HuH-7.5 (cell line): ENCODE data around the gene STRIP1.
"Not testable (repeated sequence)": the region's sequence is repeated elsewhere in the genome, so short reads cannot be mapped to it uniquely, and the experiment has no call there.

Source experiments
- DNase-seq: peaks from one replicate; pipeline ENCODE4 v3.0.0; 2011; ENCODE audit warnings: low spot score

STRIP1 gene

DNA sequence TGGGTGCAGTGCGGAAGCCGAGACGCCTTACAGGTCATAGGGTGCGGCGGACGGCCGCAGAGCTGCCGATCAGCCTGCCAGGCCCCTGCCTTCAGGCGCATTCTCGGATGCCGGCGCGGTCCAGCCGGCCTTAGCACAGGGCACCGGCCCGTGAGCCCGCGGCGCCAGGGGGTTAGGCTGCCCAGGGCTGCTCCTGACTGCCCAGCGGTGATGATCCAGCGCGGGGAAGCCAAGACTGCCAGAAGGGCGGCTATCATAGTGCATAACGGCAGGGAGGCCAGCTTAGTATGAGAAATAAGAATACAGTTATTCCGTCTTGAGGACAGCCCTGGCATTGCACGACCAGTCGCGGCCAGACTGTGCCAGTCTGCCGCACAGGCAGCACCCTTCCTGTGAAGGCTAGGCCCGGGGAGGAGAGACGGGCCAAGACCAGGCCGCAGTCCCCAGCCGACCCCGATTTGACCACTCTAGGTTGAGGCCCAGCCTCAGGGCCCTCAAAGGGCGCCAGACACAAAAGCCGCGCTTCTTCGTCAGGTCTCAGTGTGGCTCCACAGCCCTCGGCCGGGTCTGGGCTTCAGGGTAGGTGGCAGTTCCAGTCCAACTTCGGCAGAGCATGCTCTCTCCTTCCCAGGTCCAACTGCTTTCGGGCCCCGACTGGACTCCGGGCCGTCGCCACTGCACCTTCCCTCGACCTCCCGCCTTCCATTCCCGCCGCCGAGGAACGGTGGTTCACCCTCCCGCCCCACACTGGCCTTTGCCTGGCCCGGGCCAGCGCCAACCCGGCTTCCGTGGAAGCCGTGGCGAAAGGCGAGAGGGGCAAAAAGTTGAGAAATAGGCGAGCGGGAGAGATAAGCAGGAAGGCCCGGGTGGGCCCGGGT lies 35.2 kb downstream of the STRIP1 start:
- no peak for DNase-seq

GRCh38 chr1:110070282-110070669 lies 35.9 kb downstream of the STRIP1 start:
- DNase-seq = no peak

GRCh38 chr1:110070671-110071242 lies 36.3 kb downstream of the STRIP1 start, which contains the start of gene ALX3:
Gene ALX3 (minus strand): TSS chr1:110070672. CDS start chr1:110070612, 60 bp downstream.
- DNase-seq = no peak

DNA sequence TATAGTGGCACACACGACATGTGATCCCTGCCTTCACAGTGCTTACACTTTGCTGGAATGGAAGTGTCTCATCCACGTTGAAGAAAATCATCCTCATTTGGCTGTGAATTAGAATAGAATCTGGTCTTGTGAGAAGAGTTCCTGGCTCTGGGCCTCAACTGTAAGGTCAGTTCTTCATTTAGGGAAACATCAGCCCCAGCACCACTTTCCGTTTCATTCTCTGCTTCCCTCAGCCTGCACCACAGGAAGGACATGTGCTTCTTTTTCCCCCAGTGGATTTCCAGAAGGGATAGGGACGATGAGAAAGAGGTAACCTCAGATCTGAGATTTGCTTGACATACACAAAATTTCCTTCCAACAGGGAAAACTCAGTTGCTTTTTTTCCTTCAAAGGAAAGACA lies 39.7 kb downstream of the STRIP1 start:
- no peak for DNase-seq

DNA sequence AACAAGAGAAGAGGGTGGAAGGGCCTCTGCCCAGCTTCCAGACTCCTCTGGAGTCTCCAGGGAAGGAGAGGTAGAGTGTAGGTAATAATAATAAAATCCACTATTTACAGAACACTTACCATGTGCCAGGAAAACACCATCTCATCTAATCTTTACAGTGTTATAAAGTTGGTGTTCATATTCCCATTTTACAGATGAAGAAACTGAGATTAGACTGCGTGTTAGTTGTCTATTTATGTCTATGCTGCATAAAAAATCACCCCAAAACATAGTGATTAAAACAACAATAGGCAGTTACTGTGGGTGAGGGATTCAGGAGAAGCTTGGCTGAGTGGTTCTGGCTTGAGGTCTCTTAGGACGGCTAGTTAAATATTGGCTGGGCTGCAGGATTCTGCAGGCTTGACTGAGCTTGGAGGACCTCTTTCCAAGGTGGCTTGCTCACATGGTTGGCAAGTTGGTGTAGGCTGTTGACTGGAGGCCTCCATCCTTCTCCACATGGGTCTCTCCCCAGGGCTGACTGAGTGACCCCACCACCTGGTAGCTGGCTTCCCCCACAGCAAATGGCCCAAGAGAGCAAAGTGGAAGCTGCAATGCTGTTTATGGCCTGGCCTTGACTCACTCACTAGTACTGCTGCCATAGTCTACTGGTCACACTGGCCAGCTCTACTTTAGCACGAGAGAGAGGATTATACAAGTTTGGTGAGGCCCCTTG lies 42.5 kb downstream of the STRIP1 start:
- DNase-seq = no peak

GRCh38 chr1:110079995-110080394 lies 45.6 kb downstream of the STRIP1 start:
- not testable (repeated sequence) for DNase-seq

DNA sequence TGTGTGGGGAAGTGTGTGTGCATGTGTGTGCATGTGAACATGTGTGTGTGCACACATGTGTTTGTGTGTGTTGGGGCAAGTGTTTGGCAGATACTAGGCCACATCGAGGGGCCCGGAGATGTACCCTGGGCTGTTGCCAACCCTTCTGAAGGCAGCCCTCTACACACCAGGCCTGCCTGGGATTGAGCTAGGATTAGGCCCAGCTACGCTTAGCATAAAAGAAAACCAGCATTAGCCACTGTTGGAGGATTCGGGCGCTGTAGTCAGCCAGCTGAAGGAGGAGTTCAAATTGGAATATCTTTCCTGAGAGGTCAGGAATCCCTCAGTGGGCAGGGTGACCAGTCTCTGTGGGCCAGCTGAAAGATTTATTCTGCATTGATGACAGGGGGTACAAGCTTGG lies 46.6 kb downstream of the STRIP1 start:
- no peak for DNase-seq

DNA sequence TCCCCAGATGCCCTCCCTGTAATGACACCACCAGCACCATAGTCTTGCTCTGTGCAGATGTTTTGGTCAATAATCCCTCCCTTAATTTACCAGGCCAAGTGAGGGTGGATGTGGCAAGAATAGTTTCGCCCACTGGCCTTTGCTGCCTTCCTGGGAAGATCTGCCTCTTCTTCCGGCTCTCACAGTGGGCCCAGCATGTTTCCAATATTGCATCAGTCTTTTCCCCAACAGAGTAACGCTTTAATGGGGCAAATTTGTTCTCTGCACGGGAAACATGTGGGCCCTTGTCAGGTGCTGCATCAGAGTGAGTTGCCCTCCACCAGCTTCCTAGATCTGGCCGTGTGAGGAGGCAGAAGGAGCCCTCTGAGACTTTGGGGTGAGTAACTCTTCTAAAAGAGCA lies 48.1 kb downstream of the STRIP1 start:
- no peak for DNase-seq

DNA sequence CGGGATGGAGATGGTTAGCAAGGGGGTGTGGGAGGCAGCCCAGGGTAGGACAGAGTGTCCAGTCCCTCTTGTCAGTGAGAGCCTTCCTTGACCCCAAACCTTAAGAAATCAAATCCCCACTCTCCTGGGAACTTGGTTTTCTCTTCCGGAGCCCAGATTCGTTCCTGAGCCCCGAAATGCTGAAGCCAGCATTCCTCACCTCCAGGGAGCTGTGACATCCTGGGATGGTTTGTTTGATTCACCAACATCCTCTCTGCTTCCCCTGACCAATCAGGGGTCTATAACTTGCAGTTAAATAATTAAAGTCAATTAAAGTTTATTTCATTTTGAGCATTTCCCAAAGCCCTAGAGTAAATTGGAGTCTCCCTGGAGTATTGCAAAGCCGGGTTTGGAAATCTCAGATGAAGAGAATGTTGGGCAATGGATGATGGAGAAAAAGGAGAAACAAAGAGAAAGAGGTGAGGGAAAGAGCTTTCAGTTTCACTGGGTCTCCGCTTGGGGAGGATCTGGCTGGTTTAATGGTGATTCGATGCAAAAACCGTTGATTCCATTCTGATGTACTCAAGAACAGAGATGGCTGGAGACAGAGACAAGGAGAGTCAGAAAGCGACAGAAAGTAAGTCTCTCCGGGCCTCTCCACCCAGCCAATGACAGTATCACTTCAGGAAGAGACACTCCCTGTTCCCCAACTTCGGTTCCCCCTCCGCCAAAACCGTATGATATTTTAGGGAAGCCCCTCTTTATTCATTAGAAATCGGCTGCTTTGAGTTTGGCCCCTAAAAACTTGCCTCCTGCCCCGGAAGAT lies 48.8 kb downstream of the STRIP1 start:
- DNase-seq = no peak

- DNase-seq = no peak
These were observed 49.4 kb downstream of the STRIP1 start for GRCh38 chr1:110083866-110084226.

- DNase-seq = no peak
These were observed 50.0 kb downstream of the STRIP1 start for GRCh38 chr1:110084227-110085078.

- DNase-seq = no peak
These were observed 51.2 kb downstream of the STRIP1 start for GRCh38 chr1:110085671-110086070.

- DNase-seq = no peak
These were observed 52.5 kb downstream of the STRIP1 start for GRCh38 chr1:110086961-110087360.

DNA sequence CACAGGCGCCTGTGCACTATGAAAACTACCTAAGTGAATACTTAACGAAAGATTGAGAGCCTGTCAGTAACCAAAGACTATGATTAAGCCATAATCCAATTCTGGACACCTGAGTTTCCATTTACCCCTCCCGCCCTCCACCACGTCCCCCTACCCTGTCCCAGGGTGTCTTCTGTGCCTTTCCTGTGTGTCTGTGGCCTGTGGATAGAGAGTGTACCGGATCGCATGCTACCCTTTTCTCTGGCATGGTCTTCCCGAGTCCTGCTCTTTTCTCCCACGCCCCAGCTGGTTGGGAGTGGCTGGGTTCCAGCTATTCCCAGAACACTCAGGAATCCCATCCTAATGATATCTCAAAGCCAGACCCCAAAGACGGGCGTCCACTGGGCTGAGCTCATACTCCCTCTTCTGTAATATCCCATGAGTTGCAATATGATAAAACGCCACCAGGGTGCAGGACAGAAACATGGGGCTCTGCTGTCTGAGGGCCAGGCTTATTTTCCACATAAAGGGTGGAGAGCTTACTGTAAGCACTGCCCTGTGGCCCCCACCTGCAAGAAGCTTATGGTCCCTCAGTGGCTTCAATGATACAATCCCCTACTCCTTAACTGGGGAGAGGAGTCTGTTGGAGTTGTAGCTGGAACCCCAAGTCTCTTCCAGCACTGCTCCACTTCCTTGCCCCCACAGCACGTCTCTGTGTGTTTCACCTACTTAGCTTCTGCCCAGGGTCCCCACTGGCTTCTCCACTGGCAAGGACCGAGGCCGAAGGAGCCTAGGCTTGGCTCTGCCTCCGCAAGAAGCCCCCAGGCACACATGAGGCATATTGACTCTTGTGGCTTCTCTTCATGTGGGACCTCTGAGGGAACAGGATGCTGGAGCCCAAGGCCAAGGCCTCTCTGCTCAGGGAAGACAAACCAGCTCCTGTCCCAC lies 53.7 kb downstream of the STRIP1 start:
- peak; percentile 78 for DNase-seq

- DNase-seq = no peak
These were observed 54.4 kb downstream of the STRIP1 start for GRCh38 chr1:110088739-110089316.

DNA sequence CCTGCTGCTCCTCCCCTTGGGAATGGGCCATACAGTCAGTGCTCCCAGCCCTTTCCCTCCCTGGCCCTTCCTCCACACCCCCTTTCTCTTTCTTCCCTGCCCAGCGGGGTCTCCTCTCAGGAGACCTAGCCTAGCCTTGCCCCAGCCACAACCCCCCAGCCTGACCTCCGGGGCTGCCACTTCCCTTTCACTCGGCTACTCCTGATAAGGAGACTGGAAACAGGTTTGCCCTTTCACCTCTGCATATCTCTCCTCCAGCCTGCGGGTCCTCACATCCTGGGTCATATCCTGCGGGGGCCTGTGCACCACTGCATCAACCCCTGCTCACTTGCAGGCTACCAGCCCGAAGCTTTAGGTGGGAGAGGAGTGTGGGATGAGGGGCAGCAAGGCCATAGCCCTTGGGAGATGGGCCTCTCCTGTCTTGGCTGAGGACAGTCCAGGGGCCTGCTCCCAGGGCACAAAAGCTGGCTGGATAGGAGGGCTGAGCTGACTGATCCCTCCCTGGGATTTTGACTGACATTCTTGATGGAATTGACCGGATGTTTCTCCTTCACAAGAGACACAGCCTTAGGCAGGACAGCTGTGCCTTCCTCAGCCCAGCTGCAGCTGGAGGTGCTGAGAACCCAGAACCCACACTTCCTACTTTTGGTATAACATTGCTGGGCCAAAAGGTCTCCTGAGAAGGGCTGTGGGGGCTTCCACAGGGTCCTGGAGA lies 55.3 kb downstream of the STRIP1 start:
- DNase-seq = no peak

DNA sequence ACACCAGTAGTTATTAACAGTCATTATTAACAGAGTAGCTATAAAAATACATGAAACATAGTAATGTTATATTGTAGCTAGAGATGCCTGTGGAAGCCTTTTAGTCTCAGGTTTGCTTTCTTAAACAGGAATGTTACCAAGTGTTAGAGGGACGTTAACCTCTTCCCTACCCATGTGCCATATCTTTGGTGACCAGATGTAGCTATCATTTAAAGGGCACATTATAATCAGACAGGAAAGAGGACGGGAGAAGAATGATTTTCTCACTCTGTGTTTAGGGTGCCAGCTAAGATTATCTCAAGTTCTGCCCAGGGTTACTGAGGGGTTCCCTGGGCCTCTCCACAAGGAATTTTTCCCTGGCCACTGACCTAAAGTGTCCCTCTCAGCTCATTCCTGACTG lies 57.0 kb downstream of the STRIP1 start:
- DNase-seq = no peak

DNA sequence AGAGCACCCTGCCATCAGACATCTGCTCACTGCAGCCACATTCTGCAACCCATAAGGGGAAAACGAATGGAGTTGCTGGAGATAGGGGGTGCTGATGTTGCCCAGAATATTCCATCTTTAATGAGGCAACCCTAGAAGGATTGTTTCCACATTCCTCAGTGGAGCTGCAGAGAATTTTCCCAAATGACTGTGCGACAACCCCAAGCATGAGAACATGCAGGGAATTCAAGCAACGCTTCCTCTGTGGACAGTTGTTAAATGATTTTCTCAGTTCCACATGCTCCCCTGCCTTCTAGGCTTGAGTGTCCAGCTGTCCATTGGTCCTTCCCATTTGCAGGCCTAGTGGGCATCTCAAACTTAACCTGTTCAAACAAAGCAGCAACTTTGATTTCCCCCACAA lies 57.4 kb downstream of the STRIP1 start:
- no peak for DNase-seq

DNA sequence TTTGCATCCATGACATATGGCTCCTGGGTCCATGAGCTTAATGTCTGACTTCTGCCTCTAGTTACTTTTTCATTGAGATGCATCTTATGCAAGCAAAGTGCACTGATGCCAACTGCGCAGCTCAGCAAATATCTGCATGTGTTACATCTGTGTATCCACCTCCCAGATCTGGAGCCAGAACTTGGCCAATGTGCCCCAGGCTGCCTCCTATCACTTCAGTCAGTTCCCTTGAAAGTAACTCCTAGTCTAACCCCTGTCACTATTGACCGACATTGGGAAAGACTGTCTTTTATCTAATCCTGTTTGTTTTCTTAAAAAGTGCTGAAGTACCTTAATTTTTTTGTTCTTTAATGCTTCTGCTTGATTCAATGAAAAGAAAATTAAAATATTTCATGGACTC lies 58.6 kb downstream of the STRIP1 start:
- DNase-seq = no peak
